Karpas-422 (cell line): ENCODE measurements around the gene PAPPA. TPM values are rescaled to one million over a fixed set of nuclear protein-coding genes. Genes with fewer than 3 reads are reported as not detected.

Experiments used
- DNase-seq: peaks from one replicate; pipeline ENCODE4 v3.0.0-alpha.2; 2015
- H2AFZ ChIP-seq: fragments of 200-600 bp; sonication (generic); 2 replicates; pipeline ENCODE4 v1.6.1; 2014; ENCODE audit warnings: antibody characterized with exemption, low read length, mixed read lengths
- H3K27ac ChIP-seq: fragments of 200-600 bp; sonication (generic); 2 replicates; pipeline ENCODE4 v1.5.1; 2014; ENCODE audit warnings: mild to moderate bottlenecking, low read length, moderate library complexity
- H3K27me3 ChIP-seq: fragments of 200-600 bp; sonication (generic); 2 replicates; pipeline ENCODE4 v1.6.1; 2014; ENCODE audit warnings: low read length, mixed read lengths
- H3K36me3 ChIP-seq: fragments of 200-600 bp; sonication (generic); 2 replicates; pipeline ENCODE4 v1.6.1; 2014; ENCODE audit warnings: low read length, mixed read lengths; ENCODE audit not compliant: insufficient read depth
- H3K4me1 ChIP-seq: fragments of 200-600 bp; sonication (generic); 2 replicates; pipeline ENCODE4 v1.6.1; 2014; ENCODE audit warnings: mild to moderate bottlenecking, low read length, mixed read lengths
- H3K4me2 ChIP-seq: fragments of 200-600 bp; sonication (generic); 2 replicates; pipeline ENCODE4 v1.6.1; 2014; ENCODE audit warnings: low read length, low read depth, mild to moderate bottlenecking; ENCODE audit not compliant: poor library complexity, severe bottlenecking
- H3K4me3 ChIP-seq: fragments of 200-600 bp; sonication (generic); 2 replicates; pipeline ENCODE4 v1.5.1; 2014; ENCODE audit warnings: mild to moderate bottlenecking, antibody characterized with exemption, low read length, mixed read lengths
- H3K79me2 ChIP-seq: fragments of 200-600 bp; sonication (generic); 2 replicates; pipeline ENCODE4 v1.6.1; 2014; ENCODE audit warnings: mild to moderate bottlenecking, low read length, mixed read lengths
- H3K9ac ChIP-seq: fragments of 200-600 bp; sonication (generic); 2 replicates; pipeline ENCODE4 v1.6.0; 2014; ENCODE audit warnings: low read length
- H3K9me2 ChIP-seq: fragments of 200-600 bp; sonication (generic), shearing (Covaris generic); replicated peaks from 2 replicates; pipeline ENCODE4 v1.6.0; 2014; ENCODE audit warnings: mild to moderate bottlenecking, low read length, moderate library complexity; ENCODE audit not compliant: insufficient read depth
- H3K9me3 ChIP-seq: fragments of 300-700, 200-600 bp; sonication (generic); 2 replicates; pipeline ENCODE4 v1.6.1; 2014; ENCODE audit warnings: low read length, mixed read lengths
- H4K20me1 ChIP-seq: fragments of 200-600 bp; sonication (generic); 2 replicates; pipeline ENCODE4 v1.6.1; 2014; ENCODE audit warnings: mild to moderate bottlenecking, antibody characterized with exemption, low read length, low read depth; ENCODE audit not compliant: insufficient read depth
- total RNA-seq: library from RNA; depleted of rRNA; stranded (reverse); fragments of >200 nt; shearing (Covaris generic); gene quantifications from 2 replicates; pipeline ENCODE4 v1.2.3, GENCODE V29; 2014; ENCODE audit warnings: low replicate concordance

Gene PAPPA
- total RNA-seq, 1 experiment from 2014 or later = 0.30 TPM

DNA sequence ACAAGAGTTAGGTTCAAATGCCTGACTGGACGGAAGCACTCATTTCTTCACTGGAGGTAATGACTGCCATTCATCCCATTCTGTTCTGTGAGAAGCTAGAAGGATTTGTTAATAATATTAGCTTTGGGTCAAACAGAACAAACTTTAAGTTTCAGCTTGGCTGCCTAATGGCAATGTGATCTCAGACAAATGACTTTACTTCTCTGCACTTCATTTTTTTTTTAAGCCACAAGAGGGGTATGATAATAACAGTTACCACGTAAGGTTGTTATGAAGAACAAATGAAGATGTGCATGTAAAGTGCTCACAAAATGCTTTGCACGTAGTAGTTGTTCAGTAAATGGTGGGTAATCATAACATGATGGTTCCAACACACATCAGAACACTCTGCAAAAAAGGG, 199.4 kb downstream of the PAPPA start:
- Histone ChIP-seq H3K4me3 (no peak overlapping the region), H4K20me1 (no peaks in the 10 kb centered on the region), H3K27ac (no peak overlapping the region), H3K36me3 (no peaks in the 10 kb centered on the region), H3K27me3 (no peaks in the 10 kb centered on the region), H3K9ac (no peak overlapping the region), H3K79me2 (no peaks in the 10 kb centered on the region), H3K4me2 (no peak overlapping the region), H3K9me3 (no peaks in the 10 kb centered on the region), H3K9me2 (no peaks in the 10 kb centered on the region), H3K4me1 (no peaks in the 10 kb centered on the region), H2AFZ (no peak overlapping the region)
- no peak for DNase-seq

DNA sequence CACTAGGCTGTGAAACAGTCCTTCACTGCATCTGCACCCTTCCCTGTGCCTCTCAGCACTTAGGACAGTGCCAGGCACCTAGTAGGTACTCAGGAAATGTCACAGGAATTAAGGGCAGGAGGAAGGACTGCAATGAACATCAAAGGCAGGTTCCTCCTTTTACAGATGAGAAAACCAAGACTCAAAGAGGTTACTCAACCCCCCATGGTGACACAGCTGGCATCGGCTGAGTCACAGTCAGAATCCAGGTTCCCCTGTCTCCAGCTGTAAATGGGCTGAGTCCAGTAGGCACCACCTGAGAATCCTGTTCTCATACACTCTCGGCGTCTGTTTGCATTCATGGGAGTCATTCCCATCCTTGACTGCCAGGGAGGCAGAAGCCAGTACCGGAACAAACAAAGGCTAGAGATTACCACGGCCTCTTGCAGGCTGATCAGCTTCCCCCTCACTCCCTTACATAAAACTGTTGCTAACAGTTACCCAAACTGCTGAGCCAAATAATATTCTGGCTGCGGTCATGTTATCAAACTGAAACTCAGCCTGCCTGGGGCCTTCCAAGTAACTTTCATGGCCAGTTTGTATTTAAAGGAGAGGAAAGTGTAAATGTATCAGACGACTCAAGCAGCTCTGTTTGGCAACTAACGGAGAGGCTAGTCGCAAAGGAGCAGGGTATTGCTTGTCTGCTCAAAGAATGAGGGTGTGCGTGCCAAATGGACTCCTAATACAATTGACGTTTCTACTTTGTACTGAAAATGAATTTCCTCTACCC, 201.7 kb downstream of the PAPPA start:
- Histone ChIP-seq H2AFZ (no peak overlapping the region), H3K27ac (no peak overlapping the region), H3K9ac (no peak overlapping the region), H3K9me3 (no peaks in the 10 kb centered on the region), H3K36me3 (no peaks in the 10 kb centered on the region), H3K4me1 (peaks cover 12% of the 10 kb centered on the region), H3K79me2 (no peaks in the 10 kb centered on the region), H3K9me2 (no peaks in the 10 kb centered on the region), H3K27me3 (no peaks in the 10 kb centered on the region), H3K4me3 (no peak overlapping the region), H4K20me1 (no peaks in the 10 kb centered on the region), H3K4me2 (no peak overlapping the region)
- DNase-seq = no peak

DNA sequence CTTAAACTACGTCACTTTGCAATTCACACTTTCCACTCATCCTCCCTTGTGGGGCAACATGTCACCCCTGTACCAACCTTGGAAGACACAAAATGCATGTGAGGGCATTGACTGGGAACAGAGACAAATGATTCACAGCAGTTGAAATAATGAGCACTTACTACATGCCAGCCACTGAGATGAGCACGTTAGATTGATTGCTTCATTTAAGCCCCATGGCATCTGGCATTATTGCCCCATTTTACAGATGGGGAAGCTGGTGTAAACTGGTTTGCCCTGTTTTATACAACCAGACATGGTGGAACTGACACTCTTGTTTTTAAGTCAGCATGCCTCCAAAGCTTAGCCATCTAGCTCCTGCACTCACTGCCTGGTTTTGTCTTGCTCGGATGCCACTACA, 204.7 kb downstream of the PAPPA start:
- no peak overlapping the region for H3K27ac ChIP-seq
- H4K20me1 ChIP-seq = no peaks in the 10 kb centered on the region
- H3K9me3 ChIP-seq = no peaks in the 10 kb centered on the region
- H3K9me2 ChIP-seq = no peaks in the 10 kb centered on the region
- H3K9ac ChIP-seq = no peak overlapping the region
- no peak overlapping the region for H3K4me2 ChIP-seq
- no peaks in the 10 kb centered on the region for H3K36me3 ChIP-seq
- no peaks in the 10 kb centered on the region for H3K79me2 ChIP-seq
- no peak for DNase-seq
- H3K27me3 ChIP-seq = no peaks in the 10 kb centered on the region; the same call in 1 of the 2 replicates
- H2AFZ ChIP-seq = no peak overlapping the region
- H3K4me3 ChIP-seq = no peak overlapping the region
- peaks cover 41% of the 10 kb centered on the region for H3K4me1 ChIP-seq

DNA sequence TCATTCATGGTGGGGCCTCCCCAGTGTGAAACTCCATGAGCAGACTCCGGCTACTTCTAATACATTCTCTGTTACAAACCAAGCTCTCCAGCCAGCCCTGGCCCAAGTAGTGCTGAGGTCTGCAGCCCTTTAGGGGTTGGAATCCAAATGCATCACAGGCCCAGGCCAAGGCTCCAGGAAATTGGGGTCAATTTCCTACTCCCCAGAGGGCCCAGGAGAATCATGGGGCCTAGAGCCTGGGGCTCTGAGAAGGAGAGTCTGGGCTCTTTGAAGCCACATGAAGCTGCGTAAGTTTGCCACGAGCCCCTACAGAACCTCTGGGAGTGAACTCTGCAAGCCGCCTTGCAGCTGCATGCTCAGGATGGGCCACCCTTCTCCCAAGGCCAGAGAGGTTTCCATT, 206.4 kb downstream of the PAPPA start:
- peak overlapping the region; percentile 79 for H3K27ac ChIP-seq
- no peaks in the 10 kb centered on the region for H3K9me3 ChIP-seq
- no peak overlapping the region for H2AFZ ChIP-seq
- no peaks in the 10 kb centered on the region for H4K20me1 ChIP-seq
- no peaks in the 10 kb centered on the region for H3K9me2 ChIP-seq
- no peak overlapping the region for H3K4me2 ChIP-seq
- H3K27me3 ChIP-seq = no peaks in the 10 kb centered on the region; the same call in 1 of the 2 replicates
- no peaks in the 10 kb centered on the region for H3K79me2 ChIP-seq
- no peaks in the 10 kb centered on the region for H3K36me3 ChIP-seq
- H3K9ac ChIP-seq = no peak overlapping the region
- H3K4me1 ChIP-seq = peaks cover 46% of the 10 kb centered on the region
- H3K4me3 ChIP-seq = no peak overlapping the region
- DNase-seq = no peak

DNA sequence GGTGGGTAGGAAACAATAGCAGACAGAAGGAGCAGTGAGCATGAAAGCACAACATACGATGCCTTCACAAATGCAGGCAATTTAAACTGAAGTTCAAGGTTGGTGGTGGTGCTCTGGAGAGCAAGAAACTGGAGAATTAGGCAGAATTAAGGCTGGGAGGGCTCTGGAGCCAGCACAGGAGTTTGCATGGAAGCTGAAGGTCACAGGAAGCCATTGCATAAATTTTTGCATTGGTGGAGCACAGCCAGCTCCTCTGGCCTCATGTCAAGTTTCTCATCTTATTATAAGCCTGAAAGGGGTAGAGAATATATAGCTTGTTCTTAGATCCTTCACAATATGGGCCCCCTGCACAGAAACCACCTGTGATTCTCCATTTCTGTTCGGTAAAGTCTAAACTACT, 207.4 kb downstream of the PAPPA start:
- peak overlapping the region; percentile 25 for H3K4me2 ChIP-seq
- no peak for DNase-seq
- H3K27me3 ChIP-seq = no peaks in the 10 kb centered on the region; the same call in 1 of the 2 replicates
- H3K4me3 ChIP-seq = no peak overlapping the region
- H3K27ac ChIP-seq = peak overlapping the region; percentile 79
- no peaks in the 10 kb centered on the region for H3K9me3 ChIP-seq
- no peak overlapping the region for H2AFZ ChIP-seq
- H3K79me2 ChIP-seq = no peaks in the 10 kb centered on the region
- H3K4me1 ChIP-seq = peaks cover 46% of the 10 kb centered on the region
- H3K36me3 ChIP-seq = no peaks in the 10 kb centered on the region
- H3K9me2 ChIP-seq = no peaks in the 10 kb centered on the region
- H3K9ac ChIP-seq = 0 out of 2 replicates have a peak overlapping the region, but pooled peaks have one; percentile 23
- H4K20me1 ChIP-seq = no peaks in the 10 kb centered on the region

DNA sequence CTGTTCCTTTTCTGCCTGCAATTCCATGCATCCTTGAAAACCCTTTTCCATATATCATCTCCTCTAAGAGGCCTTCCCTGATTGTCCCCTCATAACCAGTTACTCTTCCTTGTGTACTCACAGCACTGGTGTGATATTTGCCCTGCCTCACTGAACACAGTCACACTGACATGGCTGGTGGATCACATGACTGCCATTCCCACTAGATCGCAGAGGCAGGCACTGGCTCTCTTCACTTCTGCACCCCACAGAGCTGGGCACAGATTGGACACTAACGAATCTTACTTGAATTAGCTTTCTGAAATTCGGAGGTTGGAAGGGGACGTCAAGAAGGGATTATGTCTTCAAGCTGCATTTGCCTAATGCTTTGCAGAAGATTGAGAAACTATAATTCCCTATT, 208.0 kb downstream of the PAPPA start:
- Histone ChIP-seq H3K79me2 (no peaks in the 10 kb centered on the region), H3K9ac (0 out of 2 replicates have a peak overlapping the region, but pooled peaks have one; percentile 23), H3K27ac (peak overlapping the region; percentile 79), H3K9me2 (no peaks in the 10 kb centered on the region), H4K20me1 (no peaks in the 10 kb centered on the region), H3K4me1 (peaks cover 46% of the 10 kb centered on the region), H3K4me2 (peak overlapping the region; percentile 25), H2AFZ (no peak overlapping the region), H3K9me3 (no peaks in the 10 kb centered on the region), H3K36me3 (no peaks in the 10 kb centered on the region), H3K27me3 (no peaks in the 10 kb centered on the region; the same call in 1 of the 2 replicates), H3K4me3 (no peak overlapping the region)
- peak; percentile 77 for DNase-seq

DNA sequence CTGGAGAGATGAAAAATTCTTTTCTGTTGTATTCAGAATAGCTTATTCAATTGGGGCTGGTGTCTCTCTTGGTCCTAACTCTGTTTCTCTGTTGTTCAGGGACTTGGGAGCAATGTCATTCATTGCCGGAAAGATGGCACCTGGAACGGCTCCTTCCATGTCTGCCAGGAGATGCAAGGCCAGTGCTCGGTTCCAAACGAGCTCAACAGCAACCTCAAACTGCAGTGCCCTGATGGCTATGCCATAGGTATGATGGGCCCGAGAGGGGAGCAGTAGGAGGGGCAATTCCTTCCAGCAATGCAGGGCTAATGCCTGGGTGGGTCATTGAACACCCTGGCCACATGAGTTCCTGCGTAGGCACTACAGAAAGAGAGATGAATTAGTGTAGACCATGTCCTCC, 208.9 kb downstream of the PAPPA start:
- H3K36me3 ChIP-seq = no peaks in the 10 kb centered on the region
- H3K4me2 ChIP-seq = no peak overlapping the region
- no peaks in the 10 kb centered on the region for H3K9me2 ChIP-seq
- no peak overlapping the region for H2AFZ ChIP-seq
- DNase-seq = no peak
- peaks cover 46% of the 10 kb centered on the region for H3K4me1 ChIP-seq
- no peak overlapping the region for H3K4me3 ChIP-seq
- no peaks in the 10 kb centered on the region; the same call in 1 of the 2 replicates for H3K27me3 ChIP-seq
- H4K20me1 ChIP-seq = no peaks in the 10 kb centered on the region
- H3K27ac ChIP-seq = peak overlapping the region; percentile 79
- no peaks in the 10 kb centered on the region for H3K79me2 ChIP-seq
- no peaks in the 10 kb centered on the region for H3K9me3 ChIP-seq
- H3K9ac ChIP-seq = no peak overlapping the region; the same call in 1 of the 2 replicates

DNA sequence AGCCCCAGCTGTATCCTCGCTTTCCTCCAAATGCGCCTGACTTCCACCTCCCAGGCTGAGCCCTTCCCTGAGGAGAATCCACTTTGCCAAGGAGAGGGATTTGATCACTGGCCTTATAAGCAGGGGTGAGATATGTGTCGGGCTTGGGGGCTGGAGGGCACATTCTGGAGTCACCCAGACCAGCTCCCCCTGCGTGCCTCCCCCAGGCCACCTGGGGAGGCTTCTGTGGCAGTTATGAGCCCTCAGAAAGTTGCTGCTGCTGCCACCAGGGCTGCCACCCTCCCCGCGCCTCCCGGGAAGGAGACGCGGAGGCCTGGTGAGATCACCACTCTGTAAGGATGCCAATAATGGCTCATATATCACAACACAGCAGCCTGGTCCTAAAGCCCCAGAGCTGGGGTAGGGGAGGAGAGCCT, 211.5 kb downstream of the PAPPA start:
- Histone ChIP-seq H3K9me3 (no peaks in the 10 kb centered on the region), H3K27me3 (no peaks in the 10 kb centered on the region; the same call in 1 of the 2 replicates), H3K36me3 (no peaks in the 10 kb centered on the region), H3K79me2 (no peaks in the 10 kb centered on the region), H3K9ac (no peak overlapping the region), H2AFZ (no peak overlapping the region), H3K4me2 (no peak overlapping the region), H3K4me1 (peaks cover 36% of the 10 kb centered on the region), H3K9me2 (no peaks in the 10 kb centered on the region), H3K4me3 (no peak overlapping the region), H3K27ac (no peak overlapping the region), H4K20me1 (no peaks in the 10 kb centered on the region)
- no peak for DNase-seq
